Measurements from ENCODE around the gene DDX25.

- TF ChIP-seq, protein P1, sequence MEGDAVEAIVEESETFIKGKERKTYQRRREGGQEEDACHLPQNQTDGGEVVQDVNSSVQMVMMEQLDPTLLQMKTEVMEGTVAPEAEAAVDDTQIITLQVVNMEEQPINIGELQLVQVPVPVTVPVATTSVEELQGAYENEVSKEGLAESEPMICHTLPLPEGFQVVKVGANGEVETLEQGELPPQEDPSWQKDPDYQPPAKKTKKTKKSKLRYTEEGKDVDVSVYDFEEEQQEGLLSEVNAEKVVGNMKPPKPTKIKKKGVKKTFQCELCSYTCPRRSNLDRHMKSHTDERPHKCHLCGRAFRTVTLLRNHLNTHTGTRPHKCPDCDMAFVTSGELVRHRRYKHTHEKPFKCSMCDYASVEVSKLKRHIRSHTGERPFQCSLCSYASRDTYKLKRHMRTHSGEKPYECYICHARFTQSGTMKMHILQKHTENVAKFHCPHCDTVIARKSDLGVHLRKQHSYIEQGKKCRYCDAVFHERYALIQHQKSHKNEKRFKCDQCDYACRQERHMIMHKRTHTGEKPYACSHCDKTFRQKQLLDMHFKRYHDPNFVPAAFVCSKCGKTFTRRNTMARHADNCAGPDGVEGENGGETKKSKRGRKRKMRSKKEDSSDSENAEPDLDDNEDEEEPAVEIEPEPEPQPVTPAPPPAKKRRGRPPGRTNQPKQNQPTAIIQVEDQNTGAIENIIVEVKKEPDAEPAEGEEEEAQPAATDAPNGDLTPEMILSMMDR (IDR thresholded peaks at IDR 0.05), result no peak
- TF ChIP-seq POLR2A (IDR thresholded peaks at IDR 0.05), result no peak
Measured at GRCh38 chr11:125960771-125961170, 56.5 kb downstream of the DDX25 start.

Measured in body of pancreas (tissue), 4 donors.